GM12864 (cell line): ENCODE measurements around the gene IL13RA1.

ENCODE experiments used
- DNase-seq: peaks from one replicate; pipeline ENCODE4 v3.0.0-alpha.2; 2011; ENCODE audit warnings: low read depth
- H3K4me3 ChIP-seq: 2 replicates; pipeline ENCODE4 v1.5.1; 2011; ENCODE audit warnings: mild to moderate bottlenecking, low read depth, low read length, control low read depth
- TF ChIP-seq, protein P1 (sequence below): IDR thresholded peaks from 2 replicates; pipeline ENCODE4 v1.5.1; 2011; ENCODE audit warnings: low read depth, mild to moderate bottlenecking, moderate library complexity, low read length, control low read depth, inconsistent platforms; ENCODE audit errors: missing control alignments

The IL13RA1 gene

DNA sequence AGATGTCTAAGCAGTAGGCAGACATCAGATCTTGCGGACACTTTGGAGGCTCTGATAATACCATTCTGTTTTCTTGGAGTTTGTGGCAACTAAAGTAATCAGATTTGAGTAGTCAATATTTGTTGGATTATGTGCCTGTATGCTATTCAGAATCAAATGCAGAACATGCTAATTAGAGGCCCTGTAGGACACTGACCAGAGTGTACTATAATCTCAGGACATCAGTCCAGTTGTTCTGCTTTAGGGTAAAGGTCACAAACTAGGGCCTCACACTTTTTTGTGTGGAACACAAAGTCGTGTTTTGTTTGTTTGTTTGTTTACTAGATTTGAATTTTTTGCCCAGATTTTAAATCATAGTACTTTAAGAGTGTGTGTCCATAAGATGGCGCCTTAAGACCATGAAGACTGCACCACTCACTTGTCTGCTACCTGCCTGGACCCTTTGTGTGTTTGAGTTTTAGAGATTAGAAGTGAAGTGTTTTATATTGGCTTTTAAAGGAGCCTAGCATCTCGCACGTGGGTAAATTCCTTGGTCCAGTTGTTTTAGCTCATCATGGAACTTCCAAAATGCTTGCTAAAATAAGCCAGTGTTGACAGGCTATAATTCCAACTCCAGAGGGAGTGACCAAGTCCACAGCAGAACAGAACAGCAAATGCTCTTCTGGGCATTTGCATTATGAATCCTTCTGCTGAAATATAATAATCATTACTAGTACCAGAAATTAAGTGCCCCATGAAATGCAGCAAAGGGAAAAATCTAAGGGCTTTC is 34.7 kb downstream of the IL13RA1 start:
- DNase-seq, result no peak
- no peak overlapping the region for H3K4me3 ChIP-seq

DNA sequence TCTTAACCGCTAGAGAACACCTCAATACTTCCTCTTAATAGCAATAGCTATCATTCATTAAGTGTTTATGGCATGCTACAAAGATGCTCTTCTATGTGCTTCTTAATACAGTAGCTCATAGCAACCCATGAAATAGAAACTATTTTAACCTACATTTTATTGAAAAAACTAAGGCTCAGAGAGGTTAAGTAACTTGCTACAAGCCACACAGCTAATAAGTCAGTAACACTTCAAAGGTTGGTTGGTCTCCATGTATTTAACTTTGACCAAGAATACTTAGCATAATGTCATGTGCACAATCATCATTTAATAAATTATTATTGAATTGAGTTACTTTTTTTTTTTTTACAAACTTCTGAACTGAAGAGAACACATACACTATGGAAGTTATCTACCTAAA is 36.1 kb downstream of the IL13RA1 start:
- DNase-seq, result no peak

More for the DNA sequence above, 34.7 kb downstream of the IL13RA1 start:
- TF ChIP-seq, protein P1, sequence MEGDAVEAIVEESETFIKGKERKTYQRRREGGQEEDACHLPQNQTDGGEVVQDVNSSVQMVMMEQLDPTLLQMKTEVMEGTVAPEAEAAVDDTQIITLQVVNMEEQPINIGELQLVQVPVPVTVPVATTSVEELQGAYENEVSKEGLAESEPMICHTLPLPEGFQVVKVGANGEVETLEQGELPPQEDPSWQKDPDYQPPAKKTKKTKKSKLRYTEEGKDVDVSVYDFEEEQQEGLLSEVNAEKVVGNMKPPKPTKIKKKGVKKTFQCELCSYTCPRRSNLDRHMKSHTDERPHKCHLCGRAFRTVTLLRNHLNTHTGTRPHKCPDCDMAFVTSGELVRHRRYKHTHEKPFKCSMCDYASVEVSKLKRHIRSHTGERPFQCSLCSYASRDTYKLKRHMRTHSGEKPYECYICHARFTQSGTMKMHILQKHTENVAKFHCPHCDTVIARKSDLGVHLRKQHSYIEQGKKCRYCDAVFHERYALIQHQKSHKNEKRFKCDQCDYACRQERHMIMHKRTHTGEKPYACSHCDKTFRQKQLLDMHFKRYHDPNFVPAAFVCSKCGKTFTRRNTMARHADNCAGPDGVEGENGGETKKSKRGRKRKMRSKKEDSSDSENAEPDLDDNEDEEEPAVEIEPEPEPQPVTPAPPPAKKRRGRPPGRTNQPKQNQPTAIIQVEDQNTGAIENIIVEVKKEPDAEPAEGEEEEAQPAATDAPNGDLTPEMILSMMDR, result no peak

GRCh38 chrX:118764122-118764521 is 36.7 kb downstream of the IL13RA1 start:
- TF ChIP-seq, protein P1, result no peak
- no peak overlapping the region for H3K4me3 ChIP-seq
- DNase-seq, result no peak

More for the DNA sequence above, 36.1 kb downstream of the IL13RA1 start:
- no peak overlapping the region for H3K4me3 ChIP-seq
- TF ChIP-seq, protein P1, result no peak

GRCh38 chrX:118770133-118770760 is 42.8 kb downstream of the IL13RA1 start:
- no peak overlapping the region for H3K4me3 ChIP-seq
- no peak for DNase-seq
- TF ChIP-seq, protein P1, result no peak

DNA sequence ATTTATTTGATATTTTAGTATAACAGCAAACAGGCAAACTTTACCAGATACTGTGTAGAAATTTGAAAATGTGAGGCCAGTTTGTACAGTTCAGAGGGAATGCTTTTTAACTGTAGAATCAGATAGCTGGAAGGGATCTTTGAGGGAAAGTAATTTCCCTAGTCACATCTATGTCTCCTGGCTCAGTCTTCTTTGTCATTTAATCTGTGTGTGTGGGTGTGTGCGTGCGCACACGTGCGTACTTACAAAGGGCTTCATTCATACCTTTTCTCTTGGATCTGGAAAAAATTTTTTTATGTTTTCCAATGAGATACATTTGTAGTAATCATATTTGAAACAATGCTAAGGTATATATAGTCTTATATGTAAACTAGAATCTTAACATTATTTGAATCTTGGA is 44.6 kb downstream of the IL13RA1 start:
- TF ChIP-seq, protein P1, result no peak
- no peak overlapping the region for H3K4me3 ChIP-seq
- no peak for DNase-seq

- TF ChIP-seq, protein P1, result no peak
- DNase-seq, result no peak
- no peak overlapping the region for H3K4me3 ChIP-seq
These were observed 46.4 kb downstream of the IL13RA1 start for GRCh38 chrX:118773782-118774181.
